ENCODE data around the gene SORCS3. TPM values are rescaled to one million over a fixed set of nuclear protein-coding genes. Genes with fewer than 3 reads are reported as not detected.

The SORCS3 gene
- total RNA-seq, 1 experiment from 2014 or later, result 0.94 TPM

DNA sequence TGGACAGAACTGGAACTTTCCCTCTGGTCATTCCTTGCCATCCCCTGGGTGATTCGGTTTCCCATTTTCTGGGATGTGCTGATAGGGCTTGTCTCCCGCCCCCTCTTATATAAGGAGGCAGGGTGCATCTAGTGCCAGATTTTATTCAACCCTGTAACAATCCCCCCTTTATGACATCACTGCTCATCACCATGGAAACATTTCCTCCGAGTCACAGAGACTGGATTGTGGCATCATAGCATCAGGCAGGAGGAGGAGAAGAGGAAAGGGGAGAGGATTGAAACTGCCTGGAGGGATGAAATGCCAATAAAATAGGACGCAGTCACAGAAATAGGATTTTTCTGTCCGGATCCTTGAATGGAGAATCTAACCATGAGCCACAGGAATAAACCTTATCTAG lies 25.0 kb downstream of the SORCS3 start (continued):
- TF ChIP-seq, protein P1, sequence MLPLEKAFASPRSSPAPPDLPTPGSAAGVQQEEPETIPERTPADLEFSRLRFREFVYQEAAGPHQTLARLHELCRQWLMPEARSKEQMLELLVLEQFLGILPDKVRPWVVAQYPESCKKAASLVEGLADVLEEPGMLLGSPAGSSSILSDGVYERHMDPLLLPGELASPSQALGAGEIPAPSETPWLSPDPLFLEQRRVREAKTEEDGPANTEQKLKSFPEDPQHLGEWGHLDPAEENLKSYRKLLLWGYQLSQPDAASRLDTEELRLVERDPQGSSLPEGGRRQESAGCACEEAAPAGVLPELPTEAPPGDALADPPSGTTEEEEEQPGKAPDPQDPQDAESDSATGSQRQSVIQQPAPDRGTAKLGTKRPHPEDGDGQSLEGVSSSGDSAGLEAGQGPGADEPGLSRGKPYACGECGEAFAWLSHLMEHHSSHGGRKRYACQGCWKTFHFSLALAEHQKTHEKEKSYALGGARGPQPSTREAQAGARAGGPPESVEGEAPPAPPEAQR (CRISPR knock-in tag; IDR thresholded peaks at IDR 0.05), result no peak
- TF ChIP-seq ATF3 (CRISPR knock-in tag; conservative IDR thresholded peaks at IDR 0.05) (no peak), CDX4 (CRISPR knock-in tag; IDR thresholded peaks at IDR 0.05; ENCODE audit: borderline replicate concordance) (no peak), CBFB (CRISPR knock-in tag; IDR thresholded peaks at IDR 0.05; ENCODE audit: low read depth) (no peak), TEAD1 (CRISPR knock-in tag; IDR thresholded peaks at IDR 0.05) (no peak), TEAD4 (CRISPR knock-in tag; IDR thresholded peaks at IDR 0.05) (no peak), STAT6 (CRISPR knock-in tag; conservative IDR thresholded peaks at IDR 0.05; ENCODE audit: low read depth) (no peak), ZNF416 (CRISPR knock-in tag; IDR thresholded peaks at IDR 0.05) (no peak), GABPB1 (CRISPR knock-in tag; IDR thresholded peaks at IDR 0.05) (no peak)
- TF ChIP-seq, protein P2, sequence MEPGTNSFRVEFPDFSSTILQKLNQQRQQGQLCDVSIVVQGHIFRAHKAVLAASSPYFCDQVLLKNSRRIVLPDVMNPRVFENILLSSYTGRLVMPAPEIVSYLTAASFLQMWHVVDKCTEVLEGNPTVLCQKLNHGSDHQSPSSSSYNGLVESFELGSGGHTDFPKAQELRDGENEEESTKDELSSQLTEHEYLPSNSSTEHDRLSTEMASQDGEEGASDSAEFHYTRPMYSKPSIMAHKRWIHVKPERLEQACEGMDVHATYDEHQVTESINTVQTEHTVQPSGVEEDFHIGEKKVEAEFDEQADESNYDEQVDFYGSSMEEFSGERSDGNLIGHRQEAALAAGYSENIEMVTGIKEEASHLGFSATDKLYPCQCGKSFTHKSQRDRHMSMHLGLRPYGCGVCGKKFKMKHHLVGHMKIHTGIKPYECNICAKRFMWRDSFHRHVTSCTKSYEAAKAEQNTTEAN (CRISPR knock-in tag; IDR thresholded peaks at IDR 0.05), result no peak

DNA sequence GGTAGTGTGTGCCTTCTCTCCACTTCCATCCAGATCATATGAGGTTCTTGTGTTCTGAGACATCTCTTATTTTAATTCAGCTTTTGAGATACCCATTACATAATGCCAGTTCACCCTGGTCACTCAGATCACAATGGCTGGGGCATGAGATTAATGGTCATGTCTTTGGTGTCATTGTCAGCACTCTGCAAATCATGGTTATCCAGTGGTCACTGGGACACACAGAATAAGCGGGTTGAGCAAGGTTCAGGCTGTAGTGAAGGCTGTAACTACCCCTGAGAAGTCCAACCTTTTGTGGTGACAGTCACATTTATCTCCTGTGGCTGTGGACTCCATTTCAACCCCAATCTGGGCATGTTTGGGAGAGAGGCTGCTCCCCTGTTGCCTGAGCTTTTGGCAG lies 35.8 kb downstream of the SORCS3 start:
- Mint-ChIP-seq H3K27me3 (ENCODE audit: low read depth) (peaks cover 8% of the 10 kb centered on the region), H3K4me3 (no peak overlapping the region), H3K27ac (no peak overlapping the region), H3K4me1 (peaks cover 8% of the 10 kb centered on the region), H3K9me3 (peaks cover 20% of the 10 kb centered on the region), H3K36me3 (0 out of 2 replicates have a peak, but pooled peaks cover 3% of the 10 kb centered on the region)
- POLR2A ChIA-PET, result no interaction called here
- DNase-seq (ENCODE audit: low spot score) (no peak), ATAC-seq (no peak)
- CTCF ChIA-PET, result no interaction called here
- TF ChIP-seq, protein P1 (CRISPR knock-in tag; IDR thresholded peaks at IDR 0.05), result no peak
- TF ChIP-seq AR (CRISPR knock-in tag; IDR thresholded peaks at IDR 0.05) (no peak), SP1 (CRISPR knock-in tag; conservative IDR thresholded peaks at IDR 0.05) (no peak), TEAD4 (CRISPR knock-in tag; IDR thresholded peaks at IDR 0.05) (no peak)
- TF ChIP-seq, protein P3, sequence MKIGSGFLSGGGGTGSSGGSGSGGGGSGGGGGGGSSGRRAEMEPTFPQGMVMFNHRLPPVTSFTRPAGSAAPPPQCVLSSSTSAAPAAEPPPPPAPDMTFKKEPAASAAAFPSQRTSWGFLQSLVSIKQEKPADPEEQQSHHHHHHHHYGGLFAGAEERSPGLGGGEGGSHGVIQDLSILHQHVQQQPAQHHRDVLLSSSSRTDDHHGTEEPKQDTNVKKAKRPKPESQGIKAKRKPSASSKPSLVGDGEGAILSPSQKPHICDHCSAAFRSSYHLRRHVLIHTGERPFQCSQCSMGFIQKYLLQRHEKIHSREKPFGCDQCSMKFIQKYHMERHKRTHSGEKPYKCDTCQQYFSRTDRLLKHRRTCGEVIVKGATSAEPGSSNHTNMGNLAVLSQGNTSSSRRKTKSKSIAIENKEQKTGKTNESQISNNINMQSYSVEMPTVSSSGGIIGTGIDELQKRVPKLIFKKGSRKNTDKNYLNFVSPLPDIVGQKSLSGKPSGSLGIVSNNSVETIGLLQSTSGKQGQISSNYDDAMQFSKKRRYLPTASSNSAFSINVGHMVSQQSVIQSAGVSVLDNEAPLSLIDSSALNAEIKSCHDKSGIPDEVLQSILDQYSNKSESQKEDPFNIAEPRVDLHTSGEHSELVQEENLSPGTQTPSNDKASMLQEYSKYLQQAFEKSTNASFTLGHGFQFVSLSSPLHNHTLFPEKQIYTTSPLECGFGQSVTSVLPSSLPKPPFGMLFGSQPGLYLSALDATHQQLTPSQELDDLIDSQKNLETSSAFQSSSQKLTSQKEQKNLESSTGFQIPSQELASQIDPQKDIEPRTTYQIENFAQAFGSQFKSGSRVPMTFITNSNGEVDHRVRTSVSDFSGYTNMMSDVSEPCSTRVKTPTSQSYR (CRISPR knock-in tag; IDR thresholded peaks at IDR 0.05), result no peak

Measured in WTC11 (cell line).